LNCaP clone FGC (cell line): ENCODE measurements around the gene ZSWIM5.

Experiments
- DNase-seq: peaks from one replicate; pipeline ENCODE4 v3.0.0-alpha.2; 2011; ENCODE audit warnings: low read depth
- H3K4me3 ChIP-seq: 2 replicates; pipeline ENCODE4 v1.5.1; 2011; ENCODE audit warnings: mild to moderate bottlenecking, low read depth, low read length, control low read depth
- TF ChIP-seq, protein P1 (sequence below): IDR thresholded peaks from 2 replicates; pipeline ENCODE4 v1.5.1; 2012; ENCODE audit warnings: mild to moderate bottlenecking; ENCODE audit not compliant: control insufficient read depth, insufficient read depth; ENCODE audit errors: extremely low read depth

ZSWIM5 gene

DNA sequence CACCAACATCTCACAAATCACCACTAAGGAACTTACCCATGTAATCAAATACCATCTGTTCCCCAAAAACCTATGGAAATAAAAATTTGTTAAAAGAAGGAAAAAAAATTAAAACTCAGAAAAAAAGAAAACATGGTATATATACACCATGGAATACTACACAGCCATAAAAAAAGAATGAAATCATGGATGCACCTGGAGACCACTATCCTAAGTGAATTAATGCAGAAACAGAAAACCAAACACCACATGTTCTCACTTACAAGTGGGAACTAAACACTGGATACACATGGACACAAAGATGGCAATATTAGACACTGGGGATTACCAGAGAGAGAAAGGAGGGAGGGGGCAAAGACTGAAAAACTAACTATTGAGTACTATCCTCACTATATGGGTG is 50.4 kb downstream of the ZSWIM5 start:
- TF ChIP-seq, protein P1, sequence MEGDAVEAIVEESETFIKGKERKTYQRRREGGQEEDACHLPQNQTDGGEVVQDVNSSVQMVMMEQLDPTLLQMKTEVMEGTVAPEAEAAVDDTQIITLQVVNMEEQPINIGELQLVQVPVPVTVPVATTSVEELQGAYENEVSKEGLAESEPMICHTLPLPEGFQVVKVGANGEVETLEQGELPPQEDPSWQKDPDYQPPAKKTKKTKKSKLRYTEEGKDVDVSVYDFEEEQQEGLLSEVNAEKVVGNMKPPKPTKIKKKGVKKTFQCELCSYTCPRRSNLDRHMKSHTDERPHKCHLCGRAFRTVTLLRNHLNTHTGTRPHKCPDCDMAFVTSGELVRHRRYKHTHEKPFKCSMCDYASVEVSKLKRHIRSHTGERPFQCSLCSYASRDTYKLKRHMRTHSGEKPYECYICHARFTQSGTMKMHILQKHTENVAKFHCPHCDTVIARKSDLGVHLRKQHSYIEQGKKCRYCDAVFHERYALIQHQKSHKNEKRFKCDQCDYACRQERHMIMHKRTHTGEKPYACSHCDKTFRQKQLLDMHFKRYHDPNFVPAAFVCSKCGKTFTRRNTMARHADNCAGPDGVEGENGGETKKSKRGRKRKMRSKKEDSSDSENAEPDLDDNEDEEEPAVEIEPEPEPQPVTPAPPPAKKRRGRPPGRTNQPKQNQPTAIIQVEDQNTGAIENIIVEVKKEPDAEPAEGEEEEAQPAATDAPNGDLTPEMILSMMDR = no peak
- H3K4me3 ChIP-seq = no peak overlapping the region
- DNase-seq = no peak

DNA sequence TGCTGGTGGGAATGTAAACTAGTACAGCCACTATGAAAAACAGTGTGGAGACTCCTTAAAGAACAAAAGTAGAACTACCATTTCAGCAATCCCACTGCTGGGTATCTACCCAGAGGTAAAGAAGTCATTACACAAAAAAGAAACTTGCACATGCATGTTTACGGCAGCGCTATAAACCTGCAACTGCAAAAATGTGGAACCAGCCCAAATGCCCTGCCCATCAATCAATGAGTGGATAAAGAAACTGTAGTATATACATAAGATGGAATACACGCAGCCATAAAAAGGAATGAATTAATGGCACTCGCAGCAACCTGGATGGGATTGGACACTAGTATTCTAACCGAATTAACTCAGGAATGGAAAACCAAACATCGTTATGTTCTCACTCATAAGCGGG is 51.0 kb downstream of the ZSWIM5 start:
- no peak overlapping the region for H3K4me3 ChIP-seq
- DNase-seq = no peak
- TF ChIP-seq, protein P1 = no peak

DNA sequence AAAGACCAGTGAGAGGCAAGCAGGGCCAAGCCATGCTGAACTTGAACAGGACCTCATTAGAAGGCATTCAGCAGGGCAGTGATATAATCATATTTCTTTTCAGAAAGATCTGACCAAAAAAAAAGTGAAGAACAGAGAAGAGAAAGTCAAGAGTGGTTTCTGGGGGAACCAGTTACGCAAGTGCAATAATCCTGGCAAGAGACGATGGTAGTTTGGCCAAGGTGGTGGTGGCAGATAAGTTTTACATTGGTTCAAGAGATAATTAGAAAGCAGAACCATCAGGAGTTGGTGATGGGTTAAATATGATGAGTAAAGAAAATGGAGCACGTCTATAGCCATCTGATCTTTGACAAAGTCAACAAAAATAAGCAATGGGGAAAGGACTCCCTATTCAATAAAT is 54.3 kb downstream of the ZSWIM5 start:
- H3K4me3 ChIP-seq = no peak overlapping the region
- DNase-seq = no peak
- TF ChIP-seq, protein P1 = no peak

DNA sequence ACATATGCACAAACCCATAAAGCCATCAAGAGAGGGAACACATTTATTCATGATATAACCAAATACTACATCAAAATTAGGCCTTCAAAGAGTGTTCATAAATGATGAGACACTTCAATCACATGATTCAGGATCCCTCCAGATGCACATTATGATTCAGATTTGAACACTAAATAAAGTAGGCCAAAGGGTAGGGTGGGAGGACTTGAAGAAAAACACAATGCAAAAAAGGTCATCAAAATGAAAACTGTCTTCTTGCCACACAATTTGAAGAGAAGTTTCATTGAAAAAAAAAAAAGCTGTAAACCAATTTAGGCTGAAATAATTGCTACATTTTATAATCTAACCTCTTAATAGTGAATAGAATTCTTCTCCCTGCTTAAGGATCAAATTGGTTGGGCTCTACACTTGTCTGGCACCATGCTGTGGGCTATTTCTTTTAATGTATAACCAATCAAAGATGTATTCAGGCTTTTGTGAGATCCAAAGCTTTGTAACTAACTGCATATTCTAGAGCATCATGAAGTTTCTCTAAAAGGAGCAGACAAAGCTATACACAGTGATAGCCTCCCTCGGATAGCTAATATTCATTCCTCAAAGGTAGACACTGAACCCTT is 58.1 kb downstream of the ZSWIM5 start:
- DNase-seq = no peak
- no peak overlapping the region for H3K4me3 ChIP-seq
- TF ChIP-seq, protein P1 = no peak

DNA sequence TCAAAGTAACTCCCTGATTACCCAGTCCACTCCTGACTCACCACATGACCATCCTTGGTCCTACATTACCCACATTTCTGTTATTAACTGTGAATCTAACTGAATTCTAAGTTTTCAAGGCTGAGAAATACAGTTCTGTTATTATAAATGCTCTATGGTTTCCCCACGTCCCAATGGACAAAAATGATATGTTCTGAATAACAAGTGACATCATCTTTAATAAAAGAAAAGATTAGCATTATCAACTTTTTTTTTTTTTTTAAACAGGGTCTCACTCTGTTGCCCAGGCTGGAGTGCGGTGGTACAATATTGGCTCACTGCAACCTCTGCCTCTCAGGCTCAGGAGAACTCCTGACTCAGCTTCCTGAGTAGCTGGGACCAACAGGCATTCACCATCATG is 59.6 kb downstream of the ZSWIM5 start:
- DNase-seq = no peak
- H3K4me3 ChIP-seq = no peak overlapping the region
- TF ChIP-seq, protein P1 = no peak

DNA sequence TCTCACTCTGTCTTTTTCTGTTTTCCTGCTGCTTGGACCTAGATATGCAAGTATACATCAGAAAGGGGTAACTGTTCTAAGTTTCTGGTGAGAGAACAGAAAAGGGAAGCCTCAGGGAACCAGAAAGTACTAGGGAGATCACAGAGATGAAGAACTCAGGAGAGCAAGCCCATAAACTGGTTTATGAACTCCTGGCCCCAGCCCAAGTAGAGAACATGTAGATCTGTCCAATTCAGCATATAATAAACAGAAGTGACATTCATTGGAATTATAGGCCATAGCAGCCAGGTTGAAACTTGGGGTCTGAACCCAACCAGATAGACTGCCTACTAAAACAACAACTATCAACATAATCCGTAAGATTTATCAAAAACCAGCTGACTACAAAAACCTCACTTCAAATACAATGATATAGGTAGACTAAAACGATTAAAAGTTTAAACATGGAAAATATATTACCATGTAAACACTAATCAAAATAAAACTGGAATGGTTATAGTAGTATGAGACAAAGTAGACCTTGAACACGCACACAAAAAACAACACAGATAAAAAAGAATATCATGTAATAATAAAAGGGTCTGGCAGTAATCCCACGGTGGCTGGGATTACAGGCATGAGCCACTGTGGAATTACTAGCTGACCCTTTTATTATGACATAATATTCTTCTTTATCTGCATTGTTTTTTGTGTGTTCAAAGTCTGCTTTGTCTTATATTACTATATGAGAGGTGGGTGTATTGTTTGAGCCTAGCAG is 65.0 kb downstream of the ZSWIM5 start:
- no peak overlapping the region for H3K4me3 ChIP-seq
- DNase-seq = peak; percentile 72
- TF ChIP-seq, protein P1 = no peak
